OCI-LY1 (cell line): Measurements from ENCODE around the gene OFD1.

ENCODE experiments used
- EZH2 ChIP-seq: fragments of 200-600 bp; sonication (generic), shearing (Covaris generic); IDR thresholded peaks from 2 replicates; pipeline ENCODE4 v1.8.0; 2017; ENCODE audit warnings: borderline replicate concordance, mixed run types, mild to moderate bottlenecking, antibody characterized with exemption, low read length, moderate library complexity, mixed read lengths
- TF ChIP-seq, protein P1 (sequence below): fragments of 200-600 bp; sonication (generic), shearing (Covaris generic); IDR thresholded peaks from 2 replicates; pipeline ENCODE4 v1.5.1; 2017; ENCODE audit warnings: mild to moderate bottlenecking, antibody characterized with exemption, low read length, moderate library complexity, mixed read lengths

- TF ChIP-seq, protein P1, sequence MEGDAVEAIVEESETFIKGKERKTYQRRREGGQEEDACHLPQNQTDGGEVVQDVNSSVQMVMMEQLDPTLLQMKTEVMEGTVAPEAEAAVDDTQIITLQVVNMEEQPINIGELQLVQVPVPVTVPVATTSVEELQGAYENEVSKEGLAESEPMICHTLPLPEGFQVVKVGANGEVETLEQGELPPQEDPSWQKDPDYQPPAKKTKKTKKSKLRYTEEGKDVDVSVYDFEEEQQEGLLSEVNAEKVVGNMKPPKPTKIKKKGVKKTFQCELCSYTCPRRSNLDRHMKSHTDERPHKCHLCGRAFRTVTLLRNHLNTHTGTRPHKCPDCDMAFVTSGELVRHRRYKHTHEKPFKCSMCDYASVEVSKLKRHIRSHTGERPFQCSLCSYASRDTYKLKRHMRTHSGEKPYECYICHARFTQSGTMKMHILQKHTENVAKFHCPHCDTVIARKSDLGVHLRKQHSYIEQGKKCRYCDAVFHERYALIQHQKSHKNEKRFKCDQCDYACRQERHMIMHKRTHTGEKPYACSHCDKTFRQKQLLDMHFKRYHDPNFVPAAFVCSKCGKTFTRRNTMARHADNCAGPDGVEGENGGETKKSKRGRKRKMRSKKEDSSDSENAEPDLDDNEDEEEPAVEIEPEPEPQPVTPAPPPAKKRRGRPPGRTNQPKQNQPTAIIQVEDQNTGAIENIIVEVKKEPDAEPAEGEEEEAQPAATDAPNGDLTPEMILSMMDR, result no peak
- no peak for TF ChIP-seq EZH2
Measured at GRCh38 chrX:13756381-13756780, 21.8 kb downstream of the OFD1 start.
